ENCODE results near the gene CYBB.

- TF ChIP-seq CTCF (conservative IDR thresholded peaks at IDR 0.05; ENCODE audit: low read depth, low read length) (no peak), MAZ (IDR thresholded peaks at IDR 0.05; ENCODE audit: borderline replicate concordance, low read depth, low read length) (no peak), POLR2A (IDR thresholded peaks at IDR 0.05; ENCODE audit: low read depth, low read length) (no peak), RAD21 (IDR thresholded peaks at IDR 0.05; ENCODE audit: low read length) (no peak), CEBPB (IDR thresholded peaks at IDR 0.05; ENCODE audit: low read depth, low read length) (no peak), BHLHE40 (IDR thresholded peaks at IDR 0.05; ENCODE audit: low read depth, low read length) (no peak), NFE2L2 (IDR thresholded peaks at IDR 0.05; ENCODE audit: low read depth, low read length) (no peak)
- TF ChIP-seq, protein P1, sequence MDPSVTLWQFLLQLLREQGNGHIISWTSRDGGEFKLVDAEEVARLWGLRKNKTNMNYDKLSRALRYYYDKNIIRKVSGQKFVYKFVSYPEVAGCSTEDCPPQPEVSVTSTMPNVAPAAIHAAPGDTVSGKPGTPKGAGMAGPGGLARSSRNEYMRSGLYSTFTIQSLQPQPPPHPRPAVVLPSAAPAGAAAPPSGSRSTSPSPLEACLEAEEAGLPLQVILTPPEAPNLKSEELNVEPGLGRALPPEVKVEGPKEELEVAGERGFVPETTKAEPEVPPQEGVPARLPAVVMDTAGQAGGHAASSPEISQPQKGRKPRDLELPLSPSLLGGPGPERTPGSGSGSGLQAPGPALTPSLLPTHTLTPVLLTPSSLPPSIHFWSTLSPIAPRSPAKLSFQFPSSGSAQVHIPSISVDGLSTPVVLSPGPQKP (IDR thresholded peaks at IDR 0.05; ENCODE audit: borderline replicate concordance, low read depth, low read length), result no peak
These were observed 37.3 kb downstream of the CYBB start for GRCh38 chrX:37817176-37817575.

All from IMR-90 (cell line).